ENCODE data around the gene BID. TPM values are rescaled to one million over a fixed set of nuclear protein-coding genes. Genes with fewer than 3 reads are reported as not detected.

Gene BID
- total RNA-seq, 1 experiment from 2014 or later, result 32.5 TPM

- TF ChIP-seq ATF6 (CRISPR knock-in tag; IDR thresholded peaks at IDR 0.05) (no peak), USF1 (CRISPR knock-in tag; IDR thresholded peaks at IDR 0.05) (no peak), PRDM15 (CRISPR knock-in tag; IDR thresholded peaks at IDR 0.05) (no peak), SMAD3 (CRISPR knock-in tag; IDR thresholded peaks at IDR 0.05; ENCODE audit: borderline replicate concordance) (no peak), MAX (CRISPR knock-in tag; IDR thresholded peaks at IDR 0.05) (no peak), CBFB (CRISPR knock-in tag; IDR thresholded peaks at IDR 0.05; ENCODE audit: low read depth) (no peak), OVOL2 (CRISPR knock-in tag; IDR thresholded peaks at IDR 0.05; ENCODE audit: borderline replicate concordance) (no peak)
Measured at GRCh38 chr22:17782158-17782557, 7.9 kb upstream of the BID start (continued).

GRCh38 chr22:17781319-17782031 is 7.2 kb upstream of the BID start:
- Mint-ChIP-seq H3K27me3 (ENCODE audit: low read depth) (no peaks in the 10 kb centered on the region; the same call in 1 of the 2 replicates), H3K4me1 (peaks cover 17% of the 10 kb centered on the region), H3K36me3 (no peaks in the 10 kb centered on the region), H3K9me3 (no peaks in the 10 kb centered on the region), H3K4me3 (no peak overlapping the region), H3K27ac (no peak overlapping the region)
- DNase-seq (ENCODE audit: low spot score) (no peak), ATAC-seq (no peak)
- ChIA-PET POLR2A (no interaction called here), CTCF (interaction anchor here (1.0 to 5.3 kb wide), 4 partner anchors 27 to 295 kb away, joined by 3 to 51 read pairs (median 8); no protein-coding TSS in a partner anchor)
- TF ChIP-seq SP1 (CRISPR knock-in tag; conservative IDR thresholded peaks at IDR 0.05), result no peak
- no peak for TF ChIP-seq ZNF396 (CRISPR knock-in tag; IDR thresholded peaks at IDR 0.05; ENCODE audit: borderline replicate concordance)
- no peak for TF ChIP-seq FOXP4 (CRISPR knock-in tag; IDR thresholded peaks at IDR 0.05)
- TF ChIP-seq AR (CRISPR knock-in tag; IDR thresholded peaks at IDR 0.05), result no peak
- TF ChIP-seq GABPB1 (CRISPR knock-in tag; IDR thresholded peaks at IDR 0.05), result no peak
- TF ChIP-seq SOX15 (CRISPR knock-in tag; IDR thresholded peaks at IDR 0.05), result no peak
- no peak for TF ChIP-seq AFF4 (CRISPR knock-in tag; IDR thresholded peaks at IDR 0.05; ENCODE audit: borderline replicate concordance)
- no peak for TF ChIP-seq IRF1 (CRISPR knock-in tag; IDR thresholded peaks at IDR 0.05)
- no peak for TF ChIP-seq EMX1 (CRISPR knock-in tag; IDR thresholded peaks at IDR 0.05)
- no peak for TF ChIP-seq ZBTB43 (CRISPR knock-in tag; IDR thresholded peaks at IDR 0.05)

Data from WTC11 (cell line).